Activated T-cell treated with anti-CD3 and anti-CD28 coated beads for 1 hour (primary cell): ENCODE results near the gene ZNF436.
"Not testable (repeated sequence)": the region's sequence is repeated elsewhere in the genome, so short reads cannot be mapped to it uniquely, and the experiment has no call there.

ENCODE experiments used
- DNase-seq: peaks from one replicate; pipeline ENCODE4 v3.0.0-alpha.2; 2020; ENCODE audit warnings: low read depth

Gene ZNF436

DNA sequence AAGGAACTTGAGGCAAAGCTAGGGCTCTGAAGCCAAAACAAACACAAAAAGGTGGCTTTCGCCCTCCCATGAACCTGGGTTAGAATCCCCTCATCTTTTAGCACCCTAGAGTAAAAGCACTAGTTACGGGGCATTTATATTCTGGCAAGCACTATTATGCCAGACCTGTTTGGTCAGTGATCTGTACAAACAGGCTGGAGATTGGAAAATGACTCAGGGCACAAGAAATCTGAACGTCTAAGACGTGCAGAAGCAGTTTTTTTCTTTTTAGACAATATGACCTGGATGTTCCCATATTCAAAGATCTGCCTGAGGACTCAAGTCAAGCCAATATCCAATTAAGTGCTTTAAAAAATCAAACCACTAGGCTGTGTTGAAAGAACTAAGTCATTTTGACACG is 3.0 kb downstream of the ZNF436 start:
- no peak for DNase-seq

DNA sequence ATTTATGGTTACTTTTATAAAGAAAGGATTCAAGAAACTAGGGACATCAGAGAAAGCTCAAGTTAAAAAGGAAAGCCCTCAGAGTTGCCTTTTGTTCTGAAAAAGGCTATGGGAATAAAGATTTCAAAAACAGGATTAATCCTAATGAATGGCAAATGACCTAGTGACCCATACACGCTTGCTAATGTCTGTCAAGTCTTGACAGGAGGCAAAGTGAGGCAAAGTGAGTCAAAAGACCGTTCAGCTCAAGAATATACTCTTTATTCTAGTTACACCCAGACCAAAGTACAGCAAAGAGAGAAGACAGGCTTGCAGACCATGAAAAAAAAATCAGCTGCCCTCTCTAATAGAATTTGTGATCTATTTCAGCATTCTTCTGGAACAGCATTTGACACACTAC is 3.5 kb downstream of the ZNF436 start:
- DNase-seq = no peak

GRCh38 chr1:23362218-23362713 is 7.4 kb downstream of the ZNF436 start:
- no peak for DNase-seq

- no peak for DNase-seq
These were observed 11.2 kb downstream of the ZNF436 start for GRCh38 chr1:23358310-23358875.

DNA sequence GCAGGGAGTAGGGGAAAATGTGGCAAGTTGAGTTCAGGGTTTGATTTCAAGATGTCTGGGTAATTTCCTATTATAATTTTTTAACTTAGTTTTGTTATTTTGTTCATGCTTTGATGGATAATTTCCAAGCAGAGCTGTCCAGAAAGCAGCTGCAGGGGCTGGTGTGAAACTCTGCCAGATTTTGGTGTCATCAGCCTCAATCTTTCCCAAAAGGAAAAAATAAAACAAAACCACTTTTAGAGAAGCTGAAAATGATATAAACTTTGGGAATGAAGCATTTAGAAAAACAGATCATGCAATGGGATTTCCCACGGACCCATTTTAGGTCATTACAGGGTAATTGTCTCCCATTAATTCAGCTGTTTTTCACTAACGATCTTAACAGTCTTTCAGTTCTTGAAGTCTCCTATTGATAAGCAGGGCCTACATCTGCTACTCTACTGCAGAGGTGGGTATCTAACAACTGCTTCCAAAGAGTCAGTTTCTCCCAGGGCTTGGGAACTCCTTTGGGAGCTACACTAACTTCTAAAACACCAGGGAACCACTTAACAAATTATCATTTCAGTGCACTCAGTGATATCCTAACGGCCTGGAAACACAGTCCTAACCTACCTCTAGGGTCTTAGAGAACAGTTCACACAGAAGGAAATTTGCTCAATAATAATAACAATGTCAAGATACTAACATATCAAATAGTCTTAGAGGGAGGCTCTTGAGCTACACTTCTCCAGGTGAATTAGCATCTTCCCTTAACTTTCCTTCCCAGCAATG is 12.3 kb downstream of the ZNF436 start:
- DNase-seq = no peak

DNA sequence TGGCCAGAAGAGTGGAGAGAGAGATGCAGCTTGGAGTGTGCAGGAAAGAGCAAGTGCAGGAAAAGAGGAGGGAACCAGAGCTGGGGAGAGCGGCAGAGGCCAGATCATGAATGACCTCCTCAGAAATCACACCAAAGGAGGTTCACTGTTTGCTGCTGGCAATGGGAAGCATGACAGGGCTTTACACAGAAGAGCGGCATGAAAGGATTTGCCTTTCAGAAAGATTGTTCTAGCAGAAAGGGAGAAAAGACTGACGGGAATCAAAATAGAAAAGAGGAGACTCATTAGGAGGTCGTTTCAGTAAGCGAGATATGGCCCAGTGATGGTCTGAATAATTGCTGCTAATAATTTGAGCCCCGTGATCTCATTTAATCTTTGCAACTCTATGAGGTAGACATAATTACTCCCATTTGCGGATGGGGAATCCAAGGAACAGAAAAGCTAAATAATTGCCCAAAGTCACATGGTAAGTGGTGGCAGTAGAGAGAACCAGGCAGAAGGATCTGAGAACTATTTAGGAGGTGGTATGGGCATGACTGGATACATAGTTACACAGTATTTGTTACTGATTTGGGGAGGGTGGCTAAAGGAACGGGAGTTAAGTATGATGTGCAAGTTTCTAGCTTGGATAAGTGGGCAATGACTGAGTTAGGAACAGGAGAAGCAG is 13.0 kb downstream of the ZNF436 start:
- no peak for DNase-seq

- DNase-seq = no peak
These were observed 15.4 kb downstream of the ZNF436 start for GRCh38 chr1:23354245-23354644.

DNA sequence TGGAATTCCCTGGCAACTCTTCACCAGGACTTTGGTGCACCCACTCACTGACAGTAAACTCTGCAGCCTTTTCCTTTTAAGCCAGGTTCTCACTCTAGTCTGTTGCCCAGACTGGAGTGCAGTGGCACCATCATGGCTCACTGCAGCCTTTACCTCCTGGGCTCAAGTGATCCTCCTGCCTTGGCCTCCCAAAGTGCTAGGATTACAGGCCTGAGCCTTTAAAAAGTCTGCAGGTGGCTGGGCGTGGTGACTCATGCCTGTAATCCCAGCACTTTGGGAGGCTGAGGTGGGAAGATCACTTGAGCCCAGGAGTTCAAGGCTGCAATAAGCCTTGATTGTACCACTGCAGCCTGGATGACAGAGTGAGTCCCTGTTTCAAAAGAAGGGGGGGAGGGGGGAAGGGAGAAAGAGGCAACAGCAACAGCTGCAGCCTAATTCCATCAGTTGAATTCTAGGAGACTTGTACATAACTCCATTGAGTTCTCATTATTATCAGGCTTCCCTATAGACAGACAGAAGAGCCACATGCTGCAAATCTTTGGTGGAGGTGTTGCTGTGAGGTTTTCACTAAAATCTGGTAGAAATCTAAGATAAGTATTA is 17.4 kb downstream of the ZNF436 start:
- DNase-seq = no peak

DNA sequence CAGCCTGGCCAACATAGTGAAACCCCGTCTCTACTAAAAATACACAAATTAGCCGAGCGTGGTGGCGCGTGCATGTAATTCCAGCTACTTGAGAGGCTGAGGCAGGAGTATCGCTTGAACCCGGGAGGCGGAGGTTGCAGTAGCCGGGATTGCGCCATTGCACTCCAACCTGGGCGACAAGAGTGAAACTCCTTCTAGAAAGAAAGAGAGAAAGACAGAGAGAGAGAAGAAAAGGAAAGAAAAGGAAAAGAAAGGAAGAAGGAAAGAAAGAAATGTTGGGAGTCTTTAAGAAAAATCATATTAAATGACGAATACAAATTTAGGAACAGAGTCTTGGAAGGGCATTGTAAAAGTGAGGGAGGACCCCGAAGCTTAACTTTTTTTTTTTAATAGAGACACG is 23.7 kb downstream of the ZNF436 start:
- DNase-seq = no peak

GRCh38 chr1:23344987-23345472 is 24.6 kb downstream of the ZNF436 start:
- no peak for DNase-seq

DNA sequence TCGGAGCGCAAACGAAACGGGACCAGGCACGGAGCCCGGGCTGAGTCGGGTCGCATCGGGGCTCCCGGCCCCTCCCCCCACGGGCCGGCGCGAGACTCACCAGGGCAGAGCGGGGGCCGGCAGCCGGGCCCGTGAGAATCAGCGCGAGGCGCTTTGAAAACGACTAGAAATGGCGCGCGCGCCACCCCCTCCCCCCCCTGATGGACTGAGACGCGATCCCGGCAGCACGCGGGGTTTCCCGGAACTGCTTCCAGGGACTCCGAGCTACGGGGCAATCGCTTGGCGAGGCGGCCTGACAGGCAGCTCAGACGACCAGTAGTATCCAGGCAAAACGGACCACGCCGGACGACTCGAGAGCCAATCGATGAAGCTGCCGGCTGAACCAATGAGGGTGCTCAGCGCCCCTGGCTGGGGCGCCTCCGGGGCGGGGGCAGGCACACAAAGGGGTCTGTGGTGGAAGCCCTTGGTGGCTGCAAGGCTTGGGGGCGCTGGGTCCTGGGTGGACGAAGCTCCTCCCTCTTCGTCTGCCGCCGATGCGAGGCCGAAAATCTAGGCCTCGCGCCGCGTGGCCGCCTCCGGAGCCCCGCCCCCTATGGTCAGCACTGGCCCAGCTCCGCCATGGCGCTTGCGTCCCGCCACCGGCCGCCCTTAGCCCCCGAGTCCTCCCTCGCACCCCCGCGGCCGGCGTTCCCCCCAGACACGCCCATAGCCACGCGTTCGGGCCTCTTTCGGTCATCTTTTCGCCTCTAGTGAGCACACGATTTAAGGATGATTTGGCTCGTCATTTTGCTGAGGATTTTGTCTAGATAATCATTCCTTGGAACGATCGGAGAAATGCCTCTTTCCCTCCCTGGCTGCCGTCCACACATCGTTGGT is 25.3 kb downstream of the ZNF436 start, which contains the start of gene HNRNPR:
Gene HNRNPR, minus strand, starts transcription at position 174 of the 876 bp plus-strand sequence. CDS start 3,276 bp downstream, outside the sequence.
- peak; percentile 98 for DNase-seq

- DNase-seq = peak; percentile 12
These were observed 26.2 kb downstream of the ZNF436 start for GRCh38 chr1:23343221-23344110.

DNA sequence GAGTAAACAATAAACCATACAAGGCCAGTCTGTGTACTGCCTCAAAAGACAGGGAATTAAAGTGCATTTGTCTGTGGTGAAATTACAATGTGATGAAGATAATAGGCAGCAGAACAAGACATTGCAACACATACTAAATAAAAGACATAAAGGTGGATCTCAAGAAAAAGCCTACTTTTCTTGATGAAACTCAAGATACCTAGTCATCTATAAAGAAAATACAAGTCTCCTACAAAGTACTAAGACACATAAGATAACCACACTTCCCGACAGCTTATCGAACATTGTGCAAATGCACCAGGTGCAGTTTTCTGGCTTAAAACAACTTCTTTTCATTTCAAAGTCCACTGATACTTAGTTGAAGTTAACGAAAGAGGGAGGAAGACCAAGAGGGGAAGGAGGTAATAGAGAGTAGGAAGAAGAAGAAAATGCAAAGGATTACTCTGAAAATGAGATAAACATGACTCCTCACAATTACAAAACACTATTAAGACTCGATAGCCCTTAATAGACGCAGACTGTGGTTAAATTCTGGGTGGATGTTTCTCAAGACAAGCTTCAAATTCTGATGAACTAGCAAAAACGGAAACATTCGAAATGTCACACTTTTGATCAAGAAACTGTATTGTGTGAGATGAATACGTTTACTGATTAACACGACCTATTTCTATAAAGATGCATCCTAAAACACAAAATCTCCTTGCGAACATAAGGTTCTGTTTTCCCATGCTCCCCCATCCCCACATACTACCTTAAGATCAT is 27.5 kb downstream of the ZNF436 start:
- no peak for DNase-seq

- no peak for DNase-seq
These were observed 30.0 kb downstream of the ZNF436 start for GRCh38 chr1:23339632-23340031.

DNA sequence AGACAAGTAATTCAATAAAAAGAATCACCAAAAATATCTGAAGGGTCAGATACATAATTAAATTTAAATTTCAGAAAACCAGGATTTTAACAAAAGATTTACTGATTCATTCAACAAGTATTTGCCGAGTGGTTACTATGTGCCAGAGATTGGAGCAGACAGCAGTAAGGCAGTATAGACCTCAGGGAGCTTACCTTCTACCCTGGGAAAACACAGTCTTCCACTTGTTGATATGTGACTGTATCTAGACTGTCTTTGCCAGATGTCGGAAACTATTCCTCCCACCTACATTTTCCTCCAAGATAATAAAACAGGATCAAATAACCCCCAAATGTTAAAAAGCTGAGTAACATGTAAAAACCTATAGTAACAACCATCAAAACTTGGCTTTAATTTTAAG is 31.8 kb downstream of the ZNF436 start:
- no peak for DNase-seq

DNA sequence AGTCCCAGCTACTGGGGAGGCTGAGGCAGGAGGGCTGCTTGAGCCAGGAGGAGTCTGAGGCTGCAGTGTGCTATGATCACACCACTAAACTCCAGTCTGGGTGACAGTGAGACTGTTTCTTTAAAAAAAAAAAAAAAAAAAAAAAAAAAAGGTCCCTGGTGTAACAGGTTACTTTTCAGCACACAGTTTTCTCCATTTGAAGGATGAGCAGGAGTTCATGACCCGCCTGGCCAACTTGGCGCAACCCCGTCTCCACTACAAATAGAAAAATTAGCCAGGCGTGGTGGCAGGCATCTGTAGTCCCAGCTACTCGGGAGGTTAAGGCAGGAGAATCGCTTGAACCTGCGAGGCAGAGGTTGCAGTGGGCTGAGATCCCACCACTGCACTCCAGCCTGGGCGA is 37.9 kb downstream of the ZNF436 start:
- no peak for DNase-seq

DNA sequence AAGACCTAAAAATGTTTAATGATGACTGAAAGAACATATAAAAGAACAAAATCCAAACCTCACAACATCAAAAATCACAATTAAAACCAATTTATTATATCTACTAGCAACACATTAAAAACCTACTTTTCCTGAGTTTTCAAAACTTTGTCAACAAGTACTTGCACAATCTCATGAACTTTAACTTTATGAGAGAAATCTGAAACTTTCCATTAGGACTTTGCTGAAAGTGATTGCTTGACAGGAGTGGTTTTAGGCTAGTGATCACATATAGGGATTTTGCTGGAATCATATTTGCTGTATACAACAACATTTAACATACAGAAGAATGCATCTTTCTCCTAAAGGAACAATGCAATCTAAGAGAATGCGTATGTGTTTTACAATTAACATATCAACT is 38.8 kb downstream of the ZNF436 start:
- no peak for DNase-seq

DNA sequence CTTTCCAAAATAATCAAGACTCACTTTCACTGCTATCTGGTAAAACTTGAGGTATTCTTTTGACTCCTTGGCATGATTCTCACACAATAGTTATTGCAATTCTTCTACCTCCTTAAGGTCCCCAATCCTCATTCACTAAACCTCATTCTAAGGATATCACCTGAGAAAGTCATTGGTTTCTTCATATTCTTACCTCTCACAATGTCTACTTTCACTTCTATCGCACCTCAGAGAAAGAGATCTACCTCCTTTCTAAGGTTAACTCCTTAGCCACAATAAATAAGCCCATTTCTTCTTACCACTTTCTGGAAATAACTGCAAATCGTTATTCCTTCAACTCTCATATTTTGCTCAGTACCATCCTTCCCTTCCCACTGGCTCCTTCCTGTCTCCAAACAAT is 44.2 kb downstream of the ZNF436 start:
- no peak for DNase-seq

GRCh38 chr1:23322770-23323169 is 46.9 kb downstream of the ZNF436 start:
- DNase-seq = no peak

- DNase-seq = not testable (repeated sequence)
These were observed 59.4 kb downstream of the ZNF436 start for GRCh38 chr1:23310280-23310679.
